Spleen (tissue), 7 donors: ENCODE data around the gene PRR15L.
"Not testable (repeated sequence)": the region's sequence is repeated elsewhere in the genome, so short reads cannot be mapped to it uniquely, and the experiment has no call there.

Source experiments
- POLR2A ChIP-seq, 3 donors: fragments of 450-650 bp; IDR thresholded peaks; one replicate each; pipeline ENCODE4 v1.5.1; 2017; ENCODE audit warnings: antibody characterized with exemption in 3 of 3, mild to moderate bottlenecking in 1 of 3
- POLR2AphosphoS5 ChIP-seq, 3 donors: sonication (generic); formaldehyde crosslinking; IDR thresholded peaks; one replicate each; pipeline ENCODE4 v1.5.1; 2017; ENCODE audit warnings: antibody characterized with exemption in 3 of 3
- TF ChIP-seq, protein P1 (sequence below), 11 experiments: fragments of 200-600 bp in 7 of 11; fragments of 450-650 bp in 4 of 11; sonication (generic) in 4 of 11; IDR thresholded peaks in 8 of 11; conservative IDR thresholded peaks in 3 of 11; 1 replicate in 7 of 11; 2 replicates in 4 of 11; pipeline versions ENCODE4 v1.4.0 to v1.8.0; 2016 to 2021; ENCODE audit warnings: antibody characterized with exemption in 11 of 11, inconsistent platforms in 4 of 11, mild to moderate bottlenecking in 1 of 11
- donor health status: DM: no; HTN: no; CAD: no; lungs with moderate emphysema.
- donor health status: DM: no; HTN: no; CAD: no.
- donor health status: DM: no; HTN: no; CAD: no.

- TF ChIP-seq, protein P1, sequence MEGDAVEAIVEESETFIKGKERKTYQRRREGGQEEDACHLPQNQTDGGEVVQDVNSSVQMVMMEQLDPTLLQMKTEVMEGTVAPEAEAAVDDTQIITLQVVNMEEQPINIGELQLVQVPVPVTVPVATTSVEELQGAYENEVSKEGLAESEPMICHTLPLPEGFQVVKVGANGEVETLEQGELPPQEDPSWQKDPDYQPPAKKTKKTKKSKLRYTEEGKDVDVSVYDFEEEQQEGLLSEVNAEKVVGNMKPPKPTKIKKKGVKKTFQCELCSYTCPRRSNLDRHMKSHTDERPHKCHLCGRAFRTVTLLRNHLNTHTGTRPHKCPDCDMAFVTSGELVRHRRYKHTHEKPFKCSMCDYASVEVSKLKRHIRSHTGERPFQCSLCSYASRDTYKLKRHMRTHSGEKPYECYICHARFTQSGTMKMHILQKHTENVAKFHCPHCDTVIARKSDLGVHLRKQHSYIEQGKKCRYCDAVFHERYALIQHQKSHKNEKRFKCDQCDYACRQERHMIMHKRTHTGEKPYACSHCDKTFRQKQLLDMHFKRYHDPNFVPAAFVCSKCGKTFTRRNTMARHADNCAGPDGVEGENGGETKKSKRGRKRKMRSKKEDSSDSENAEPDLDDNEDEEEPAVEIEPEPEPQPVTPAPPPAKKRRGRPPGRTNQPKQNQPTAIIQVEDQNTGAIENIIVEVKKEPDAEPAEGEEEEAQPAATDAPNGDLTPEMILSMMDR (IDR thresholded peaks at IDR 0.05 in 8 of 11, conservative IDR thresholded peaks at IDR 0.05 in 3 of 11): not testable (repeated sequence)
- TF ChIP-seq POLR2A, POLR2AphosphoS5 (IDR thresholded peaks at IDR 0.05): not testable (repeated sequence)
Measured at GRCh38 chr17:47988445-47988844, 30.8 kb upstream of the PRR15L start.
